A549 (cell line): ENCODE measurements around the gene SEC22A. TPM values are rescaled to one million over a fixed set of nuclear protein-coding genes. Genes with fewer than 3 reads are reported as not detected.
A peak's percentile ranks its signal among the peaks of the same experiment; 100 is the strongest.

ENCODE experiments used
- ATAC-seq, 2 experiments: fragments of 200-7000 bp in 1 of 2; fragments of >200 bp in 1 of 2; cut with Nextera tagmentation in 1 of 2; cut with Tn5 transposase in 1 of 2; 3 replicates each; pipeline versions ENCODE4 v1.8.0 to v1.9.1; 2018 to 2020; ENCODE audit warnings: mild to moderate bottlenecking in 1 of 2, moderate library complexity in 1 of 2
- CTCF ChIA-PET: fragments of 300-600 bp; sonication (Branson Sonifier 250); formaldehyde crosslinking; extraction: SDS; loops from one replicate; lab custom pipeline; 2021; ENCODE audit warnings: antibody characterized with exemption, inconsistent platforms; lab: Yijun Ruan, JAX
- POLR2A ChIA-PET: fragments of 350-600 bp; formaldehyde crosslinking; extraction: SDS; loops from one replicate; lab custom pipeline; 2021; ENCODE audit warnings: antibody characterized with exemption, inconsistent platforms; lab: Yijun Ruan, JAX
- DNase-seq, 2 experiments: peaks; one replicate each; pipeline versions ENCODE4 v3.0.0 to v3.0.0-alpha.2; 2011 to 2016; ENCODE audit warnings: low read depth in 1 of 2, low spot score in 1 of 2
- FAIRE-seq: peaks from 2 replicates; lab custom pipeline; 2011; peaks lifted over from hg19 to GRCh38; lab: Jason Lieb, UNC
- H3K27ac ChIP-seq, 2 experiments: fragments of >200 bp; sonication (Bioruptor Twin); formaldehyde crosslinking; 3 replicates each; pipeline ENCODE4 v1.5.1; 2016 to 2017
- H3K4me1 ChIP-seq: fragments of >200 bp; sonication (Bioruptor Twin); formaldehyde crosslinking; 3 replicates; pipeline ENCODE4 v1.6.1; 2016
- H3K4me2 ChIP-seq: fragments of >200 bp; sonication (Bioruptor Twin); formaldehyde crosslinking; 3 replicates; pipeline ENCODE4 v1.6.1; 2016
- H3K4me3 ChIP-seq: fragments of >200 bp; sonication (Bioruptor Twin); formaldehyde crosslinking; 3 replicates; pipeline ENCODE4 v1.5.1; 2016
- H3K9me3 ChIP-seq: fragments of >200 bp; sonication (Bioruptor Twin); formaldehyde crosslinking; 3 replicates; pipeline ENCODE4 v1.6.1; 2016
- ATOH8 ChIP-seq: fragments of 250-450 bp; sonication (Bioruptor Pico); IDR thresholded peaks from 2 replicates; pipeline ENCODE4 v1.5.0; 2020; ENCODE audit warnings: low read depth, mild to moderate bottlenecking, moderate library complexity
- BHLHE40 ChIP-seq: IDR thresholded peaks from 2 replicates; pipeline ENCODE4 v1.6.1; 2012; ENCODE audit warnings: low read depth, low read length, inconsistent platforms
- CBX8 ChIP-seq: fragments of 200-600 bp; sonication (generic); IDR thresholded peaks from 2 replicates; pipeline ENCODE4 v1.6.1; 2016
- CEBPB ChIP-seq, 2 experiments: fragments of >200 bp in 1 of 2; sonication (Bioruptor Twin) in 1 of 2; formaldehyde crosslinking in 1 of 2; IDR thresholded peaks; 2 replicates each; pipeline ENCODE4 v1.6.1; 2012 to 2016
- CHD4 ChIP-seq: fragments of 200-600 bp; sonication (generic); IDR thresholded peaks from 2 replicates; pipeline ENCODE4 v1.6.1; 2016; ENCODE audit warnings: antibody characterized with exemption, mild to moderate bottlenecking, borderline replicate concordance
- E2F6 ChIP-seq: IDR thresholded peaks from 2 replicates; pipeline ENCODE4 v1.6.1; 2012; ENCODE audit warnings: low read depth, borderline replicate concordance
- EHMT2 ChIP-seq: fragments of 200-600 bp; sonication (generic); IDR thresholded peaks from 2 replicates; pipeline ENCODE4 v1.6.1; 2016; ENCODE audit warnings: antibody characterized with exemption, low read depth, mild to moderate bottlenecking, moderate library complexity
- ELK1 ChIP-seq: fragments of 150-350 bp; IDR thresholded peaks from 2 replicates; pipeline ENCODE4 v1.6.1; 2014; ENCODE audit warnings: low read depth, mild to moderate bottlenecking, low read length
- EP300 ChIP-seq, 2 experiments: fragments of >200 bp; sonication (Bioruptor Twin); formaldehyde crosslinking; IDR thresholded peaks; 2 replicates in 1 of 2; 3 replicates in 1 of 2; pipeline ENCODE4 v1.6.1; 2016 to 2017
- ESRRA ChIP-seq: fragments of 150-350 bp; IDR thresholded peaks from 2 replicates; pipeline ENCODE4 v1.6.1; 2014; ENCODE audit warnings: mild to moderate bottlenecking, low read length, borderline replicate concordance
- FOSB ChIP-seq: fragments of 250-450 bp; sonication (Bioruptor Pico); IDR thresholded peaks from 2 replicates; pipeline ENCODE4 v1.5.0; 2020; ENCODE audit warnings: mild to moderate bottlenecking, moderate library complexity
- FOXS1 ChIP-seq: fragments of 250-450 bp; sonication (Bioruptor Pico); IDR thresholded peaks from 2 replicates; pipeline ENCODE4 v1.5.0; 2020; ENCODE audit warnings: mild to moderate bottlenecking, moderate library complexity
- HDAC2 ChIP-seq: fragments of 200-600 bp; sonication (generic); IDR thresholded peaks from 2 replicates; pipeline ENCODE4 v1.6.1; 2016
- HOXA7 ChIP-seq: fragments of 250-450 bp; sonication (Bioruptor Pico); IDR thresholded peaks from 2 replicates; pipeline ENCODE4 v1.5.0; 2020; ENCODE audit warnings: mild to moderate bottlenecking, moderate library complexity
- MAFK ChIP-seq: fragments of 450-650 bp; IDR thresholded peaks from 2 replicates; pipeline ENCODE4 v1.6.1; 2014; ENCODE audit not compliant: partially characterized antibody
- NFE2L2 ChIP-seq: fragments of 150-350 bp; conservative IDR thresholded peaks from 2 replicates; pipeline ENCODE4 v1.6.1; 2014; ENCODE audit warnings: low read length
- NPAS2 ChIP-seq: fragments of 250-450 bp; sonication (Bioruptor Pico); IDR thresholded peaks from 2 replicates; pipeline ENCODE4 v1.8.0; 2022; ENCODE audit warnings: mild to moderate bottlenecking, moderate library complexity, borderline replicate concordance
- POLR2AphosphoS2 ChIP-seq: conservative IDR thresholded peaks from 2 replicates; pipeline ENCODE4 v1.6.1; 2012; ENCODE audit warnings: low read length, improper control_type of control experiment, inconsistent platforms
- RAD21 ChIP-seq, 2 experiments: fragments of >200 bp in 1 of 2; sonication (Bioruptor Twin) in 1 of 2; formaldehyde crosslinking in 1 of 2; IDR thresholded peaks in 1 of 2; conservative IDR thresholded peaks in 1 of 2; 2 replicates in 1 of 2; 3 replicates in 1 of 2; pipeline ENCODE4 v1.6.1; 2012 to 2018; ENCODE audit warnings: inconsistent platforms in 1 of 2
- RFX5 ChIP-seq: fragments of 450-650 bp; IDR thresholded peaks from 2 replicates; pipeline ENCODE4 v1.7.1; 2014; ENCODE audit warnings: antibody characterized with exemption, mild to moderate bottlenecking, moderate library complexity
- SREBF2 ChIP-seq: fragments of 450-650 bp; IDR thresholded peaks from 2 replicates; pipeline ENCODE4 v1.6.1; 2014; ENCODE audit warnings: mild to moderate bottlenecking, moderate library complexity
- TFCP2L1 ChIP-seq: fragments of 250-450 bp; sonication (Bioruptor Pico); IDR thresholded peaks from 2 replicates; pipeline ENCODE4 v1.5.0; 2021; ENCODE audit warnings: mild to moderate bottlenecking
- ZSCAN20 ChIP-seq: fragments of 250-450 bp; sonication (Bioruptor Pico); IDR thresholded peaks from 2 replicates; pipeline ENCODE4 v1.8.0; 2022; ENCODE audit warnings: mild to moderate bottlenecking, moderate library complexity
- WGBS: methylation state at CpG from one replicate; pipeline ENCODE4 v1.1.6; 2017; ENCODE audit errors: missing lambda C conversion rate; 5-methylcytosine and 5-hydroxymethylcytosine counted together
- polyA plus RNA-seq, 4 experiments: library from polyadenylated mRNA; depleted of rRNA in 3 of 4; stranded (reverse); fragments of >200 nt; fragmentation: RNase III in 1 of 4; extraction: RNeasy Plus Mini Kit Qiagen cat#74134 plus additional on column Dnase treatment in 1 of 4; gene quantifications; 2 replicates in 3 of 4; 3 replicates in 1 of 4; pipeline ENCODE4 v1.2.3, GENCODE V29; 2011 to 2017
- TF ChIP-seq, protein P1 (sequence below): fragments of 250-450 bp; sonication (Bioruptor Pico); IDR thresholded peaks from 2 replicates; pipeline ENCODE4 v1.5.0; 2021; ENCODE audit warnings: mild to moderate bottlenecking, moderate library complexity, borderline replicate concordance

SEC22A gene
- polyA plus RNA-seq, 2 of the 4 experiments (the other 2 are of a cell fraction), result 23.5 to 29.9 TPM

GRCh38 chr3:123270818-123271217 lies 69.1 kb downstream of the SEC22A start (continued):
- no peak for TF ChIP-seq FOXS1 (CRISPR knock-in tag)
- TF ChIP-seq BHLHE40, result no peak
- TF ChIP-seq, all 56 proteins: peak for 0

- Histone ChIP-seq H3K4me1 (peaks cover 23% of the 10 kb centered on the region), H3K4me3 (no peak overlapping the region), H3K4me2 (no peak overlapping the region)
- POLR2A ChIA-PET, result no interaction called here
- CTCF ChIA-PET, result interaction anchor here (0.8 to 1.3 kb wide), 2 partner anchors 9 to 15 kb away, joined by 3 read pairs; no protein-coding TSS in a partner anchor
- FAIRE-seq, result no peak
- DNase-seq, result no peak
- TF ChIP-seq ELK1, result no peak
- no peak for TF ChIP-seq NPAS2
- no peak for TF ChIP-seq CHD4
- no peak for TF ChIP-seq NFE2L2
- no peak for TF ChIP-seq FOSB (CRISPR knock-in tag)
- no peak for TF ChIP-seq HDAC2
- TF ChIP-seq RAD21 (conservative IDR thresholded peaks at IDR 0.05 in 1 of 2, IDR thresholded peaks at IDR 0.05 in 1 of 2), result no peak
- TF ChIP-seq TFCP2L1 (CRISPR knock-in tag), result no peak
- TF ChIP-seq HOXA7 (CRISPR knock-in tag), result no peak
- TF ChIP-seq EHMT2, result no peak
- TF ChIP-seq CBX8, result no peak
- no peak for TF ChIP-seq SREBF2
- TF ChIP-seq, protein P1, sequence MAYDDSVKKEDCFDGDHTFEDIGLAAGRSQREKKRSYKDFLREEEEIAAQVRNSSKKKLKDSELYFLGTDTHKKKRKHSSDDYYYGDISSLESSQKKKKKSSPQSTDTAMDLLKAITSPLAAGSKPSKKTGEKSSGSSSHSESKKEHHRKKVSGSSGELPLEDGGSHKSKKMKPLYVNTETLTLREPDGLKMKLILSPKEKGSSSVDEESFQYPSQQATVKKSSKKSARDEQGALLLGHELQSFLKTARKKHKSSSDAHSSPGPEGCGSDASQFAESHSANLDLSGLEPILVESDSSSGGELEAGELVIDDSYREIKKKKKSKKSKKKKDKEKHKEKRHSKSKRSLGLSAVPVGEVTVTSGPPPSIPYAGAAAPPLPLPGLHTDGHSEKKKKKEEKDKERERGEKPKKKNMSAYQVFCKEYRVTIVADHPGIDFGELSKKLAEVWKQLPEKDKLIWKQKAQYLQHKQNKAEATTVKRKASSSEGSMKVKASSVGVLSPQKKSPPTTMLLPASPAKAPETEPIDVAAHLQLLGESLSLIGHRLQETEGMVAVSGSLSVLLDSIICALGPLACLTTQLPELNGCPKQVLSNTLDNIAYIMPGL (CRISPR knock-in tag), result no peak
- TF ChIP-seq ESRRA, result no peak
- no peak for TF ChIP-seq E2F6
- no peak for TF ChIP-seq POLR2AphosphoS2
- TF ChIP-seq RFX5, result no peak
- no peak for TF ChIP-seq EP300 (IDR thresholded peaks at IDR 0.05)
- TF ChIP-seq FOXS1 (CRISPR knock-in tag), result no peak
- TF ChIP-seq, all 56 proteins: peak for 0
- Histone ChIP-seq H3K27ac (peak overlapping the region in 1 of 2 experiments; percentile 48; a peak in 2 of 6 replicates), H3K9me3 (no peaks in the 10 kb centered on the region)
- ATAC-seq, result no peak
- WGBS, result 71% methylated on average over 5 of the region's 5 CpGs
Observed at GRCh38 chr3:123271466-123272159, 69.9 kb downstream of the SEC22A start.

- Histone ChIP-seq H3K4me2 (no peak overlapping the region), H3K27ac (peak overlapping the region in 1 of 2 experiments; percentile 58; a peak in 3 of 6 replicates), H3K9me3 (no peaks in the 10 kb centered on the region), H3K4me1 (peaks cover 23% of the 10 kb centered on the region), H3K4me3 (no peak overlapping the region)
- DNase-seq, result peak in 1 of 2 experiments; percentile 69
- ATAC-seq, result peak; percentile 54 to 80; a peak in 3 of 6 replicates
- POLR2A ChIA-PET, result no interaction called here
- WGBS, result 93% methylated on average over 2 of the region's 2 CpGs
- CTCF ChIA-PET, result interaction anchor here (0.8 to 1.3 kb wide), 2 partner anchors 8 to 14 kb away, joined by 3 read pairs; no protein-coding TSS in a partner anchor
- FAIRE-seq, result no peak
- TF ChIP-seq CEBPB (IDR thresholded peaks at IDR 0.05), result no peak
- TF ChIP-seq MAFK, result peak; percentile 71
- TF ChIP-seq ZSCAN20 (CRISPR knock-in tag), result no peak
- TF ChIP-seq NFE2L2, result peak; percentile 59
- peak; percentile 23; the same call in 1 of the 2 replicates for TF ChIP-seq ATOH8 (CRISPR knock-in tag)
Observed at GRCh38 chr3:123272547-123272946, 70.8 kb downstream of the SEC22A start.
